Measurements from ENCODE around the gene P2RY12.

DNA sequence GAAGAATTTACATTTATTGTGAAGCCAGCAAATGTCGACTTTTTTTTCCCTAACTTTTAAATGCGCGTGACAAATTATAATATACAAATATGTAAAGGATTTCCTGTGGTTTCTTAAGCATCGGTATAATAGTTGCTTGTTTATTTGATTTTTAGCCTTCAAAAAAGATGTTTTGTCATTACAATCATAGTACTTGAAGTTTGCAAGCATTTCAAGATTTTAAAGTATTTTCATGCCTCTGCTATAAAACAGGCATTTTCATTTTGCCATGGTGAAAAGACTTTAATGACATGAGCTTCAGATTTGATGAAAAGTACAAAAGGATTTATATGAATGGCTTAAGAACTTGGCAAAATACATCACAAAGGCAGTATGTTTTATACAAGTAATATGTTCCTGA lies 9.4 kb upstream of the P2RY12 start:
- TF ChIP-seq, protein P1, sequence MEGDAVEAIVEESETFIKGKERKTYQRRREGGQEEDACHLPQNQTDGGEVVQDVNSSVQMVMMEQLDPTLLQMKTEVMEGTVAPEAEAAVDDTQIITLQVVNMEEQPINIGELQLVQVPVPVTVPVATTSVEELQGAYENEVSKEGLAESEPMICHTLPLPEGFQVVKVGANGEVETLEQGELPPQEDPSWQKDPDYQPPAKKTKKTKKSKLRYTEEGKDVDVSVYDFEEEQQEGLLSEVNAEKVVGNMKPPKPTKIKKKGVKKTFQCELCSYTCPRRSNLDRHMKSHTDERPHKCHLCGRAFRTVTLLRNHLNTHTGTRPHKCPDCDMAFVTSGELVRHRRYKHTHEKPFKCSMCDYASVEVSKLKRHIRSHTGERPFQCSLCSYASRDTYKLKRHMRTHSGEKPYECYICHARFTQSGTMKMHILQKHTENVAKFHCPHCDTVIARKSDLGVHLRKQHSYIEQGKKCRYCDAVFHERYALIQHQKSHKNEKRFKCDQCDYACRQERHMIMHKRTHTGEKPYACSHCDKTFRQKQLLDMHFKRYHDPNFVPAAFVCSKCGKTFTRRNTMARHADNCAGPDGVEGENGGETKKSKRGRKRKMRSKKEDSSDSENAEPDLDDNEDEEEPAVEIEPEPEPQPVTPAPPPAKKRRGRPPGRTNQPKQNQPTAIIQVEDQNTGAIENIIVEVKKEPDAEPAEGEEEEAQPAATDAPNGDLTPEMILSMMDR (conservative IDR thresholded peaks at IDR 0.05; ENCODE audit: low read depth, low read length), result no peak
- TF ChIP-seq RAD21 (IDR thresholded peaks at IDR 0.05; ENCODE audit: low read length) (no peak), BHLHE40 (IDR thresholded peaks at IDR 0.05; ENCODE audit: low read depth, low read length) (no peak), POLR2A (IDR thresholded peaks at IDR 0.05; ENCODE audit: low read depth, low read length) (no peak), CEBPB (IDR thresholded peaks at IDR 0.05; ENCODE audit: low read depth, low read length) (no peak)
- TF ChIP-seq, protein P2, sequence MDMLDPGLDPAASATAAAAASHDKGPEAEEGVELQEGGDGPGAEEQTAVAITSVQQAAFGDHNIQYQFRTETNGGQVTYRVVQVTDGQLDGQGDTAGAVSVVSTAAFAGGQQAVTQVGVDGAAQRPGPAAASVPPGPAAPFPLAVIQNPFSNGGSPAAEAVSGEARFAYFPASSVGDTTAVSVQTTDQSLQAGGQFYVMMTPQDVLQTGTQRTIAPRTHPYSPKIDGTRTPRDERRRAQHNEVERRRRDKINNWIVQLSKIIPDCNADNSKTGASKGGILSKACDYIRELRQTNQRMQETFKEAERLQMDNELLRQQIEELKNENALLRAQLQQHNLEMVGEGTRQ (IDR thresholded peaks at IDR 0.05; ENCODE audit: low read depth, low read length), result no peak
